HG02610 (cell line): ENCODE data around the gene EPHA2.

Experiments used
- ATAC-seq: cut with Tn5 transposase; IDR thresholded peaks from one replicate; pipeline ENCODE4 v1.9.1; 2021; ENCODE audit warnings: mild to moderate bottlenecking, moderate library complexity; ENCODE audit not compliant: unreplicated experiment

EPHA2 gene

DNA sequence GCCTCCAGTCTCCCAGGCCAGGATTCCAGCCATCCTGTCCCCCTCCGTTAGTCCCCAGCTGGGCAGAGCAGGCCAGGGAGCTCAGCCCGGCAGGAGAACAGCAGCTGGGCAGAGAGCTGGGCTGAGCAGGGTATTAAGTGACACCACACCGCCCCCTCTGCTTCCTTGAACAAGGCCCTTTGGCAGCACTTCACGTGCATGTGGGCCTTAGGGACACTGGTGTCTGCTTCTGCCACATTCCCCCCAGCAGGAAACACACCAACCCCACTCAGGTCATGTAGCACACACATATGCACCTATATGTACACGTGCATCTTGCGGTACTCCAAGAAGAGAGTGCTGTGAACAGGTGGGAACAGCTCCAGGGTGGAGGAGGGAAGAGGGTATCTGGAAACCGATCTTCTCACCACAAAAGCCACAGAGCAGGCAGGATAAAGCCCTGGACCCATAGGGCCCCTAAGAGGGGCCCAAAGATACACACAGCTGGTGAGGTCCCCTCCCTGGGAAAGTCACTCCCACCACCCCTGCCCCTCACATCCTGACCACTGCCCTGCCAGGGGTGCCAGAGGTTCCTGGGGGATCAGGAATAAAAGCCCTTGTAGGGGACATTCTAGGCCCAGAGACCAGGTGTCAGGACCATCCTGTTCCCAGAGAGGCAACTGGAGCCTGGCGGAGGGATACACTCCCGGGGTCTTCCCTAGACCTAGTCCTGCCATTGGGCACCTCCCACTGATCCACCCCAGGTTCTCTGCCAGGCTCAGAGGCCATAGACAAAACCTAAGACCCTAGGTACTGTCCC, 4.5 kb downstream of the EPHA2 start:
- ATAC-seq = no peak

GRCh38 chr1:16150508-16150907, 5.4 kb downstream of the EPHA2 start:
- ATAC-seq = no peak

DNA sequence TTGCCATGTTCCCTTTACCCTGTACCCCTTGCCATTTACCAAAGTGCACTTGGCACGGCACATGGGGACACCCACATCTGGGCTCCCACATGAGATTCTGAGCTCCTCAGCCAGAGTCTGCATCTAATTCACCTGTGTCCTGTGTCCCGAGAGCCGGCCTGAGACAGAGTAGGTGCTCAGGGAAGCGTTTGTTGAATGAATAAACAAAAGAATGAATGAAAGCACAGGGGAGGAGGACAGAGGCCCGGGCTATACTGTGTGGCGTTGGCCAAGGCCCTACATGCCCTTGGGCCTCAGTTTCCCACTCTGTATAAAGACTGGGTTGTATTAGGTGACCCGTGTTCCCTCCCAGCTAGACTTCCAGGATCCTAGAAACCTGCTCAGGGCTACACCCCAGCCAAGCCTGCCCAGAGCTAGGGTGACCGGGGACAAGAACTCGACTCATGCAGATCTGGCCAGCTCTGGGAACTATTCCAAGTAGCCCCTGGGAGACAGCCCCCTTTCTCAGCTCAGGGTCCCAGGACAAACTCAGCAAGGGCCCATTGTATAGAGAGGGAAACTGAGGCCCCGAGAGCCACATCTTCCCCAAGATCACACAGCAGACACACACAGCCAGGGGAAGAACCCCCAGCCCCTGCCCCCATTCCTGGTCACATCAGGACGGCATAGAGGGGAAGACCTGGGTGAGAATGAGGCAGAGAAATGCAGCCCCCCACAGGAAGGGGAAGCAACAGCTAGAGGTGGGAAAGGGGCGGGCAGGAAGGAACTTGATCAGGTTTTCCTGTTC, 6.0 kb downstream of the EPHA2 start:
- ATAC-seq = no peak

DNA sequence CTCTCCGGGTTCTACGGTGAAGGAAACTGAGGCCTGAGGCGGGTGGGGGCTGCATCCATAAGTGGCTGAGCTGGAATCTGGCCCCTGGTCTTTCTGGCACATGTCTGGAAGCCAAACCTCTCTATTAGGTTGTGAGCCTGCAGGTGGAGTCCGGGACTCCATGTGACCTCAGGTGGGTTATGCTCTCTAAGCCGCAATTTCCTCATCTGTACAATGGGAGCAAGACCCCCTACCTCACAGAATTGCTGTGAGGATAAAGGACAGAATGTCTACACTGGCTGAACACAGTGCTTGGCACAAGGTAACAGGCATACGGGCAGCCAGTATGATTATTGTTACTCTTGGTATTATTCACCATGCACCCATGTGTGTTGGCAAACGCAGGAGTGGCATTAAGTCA, 6.7 kb downstream of the EPHA2 start:
- ATAC-seq = no peak

DNA sequence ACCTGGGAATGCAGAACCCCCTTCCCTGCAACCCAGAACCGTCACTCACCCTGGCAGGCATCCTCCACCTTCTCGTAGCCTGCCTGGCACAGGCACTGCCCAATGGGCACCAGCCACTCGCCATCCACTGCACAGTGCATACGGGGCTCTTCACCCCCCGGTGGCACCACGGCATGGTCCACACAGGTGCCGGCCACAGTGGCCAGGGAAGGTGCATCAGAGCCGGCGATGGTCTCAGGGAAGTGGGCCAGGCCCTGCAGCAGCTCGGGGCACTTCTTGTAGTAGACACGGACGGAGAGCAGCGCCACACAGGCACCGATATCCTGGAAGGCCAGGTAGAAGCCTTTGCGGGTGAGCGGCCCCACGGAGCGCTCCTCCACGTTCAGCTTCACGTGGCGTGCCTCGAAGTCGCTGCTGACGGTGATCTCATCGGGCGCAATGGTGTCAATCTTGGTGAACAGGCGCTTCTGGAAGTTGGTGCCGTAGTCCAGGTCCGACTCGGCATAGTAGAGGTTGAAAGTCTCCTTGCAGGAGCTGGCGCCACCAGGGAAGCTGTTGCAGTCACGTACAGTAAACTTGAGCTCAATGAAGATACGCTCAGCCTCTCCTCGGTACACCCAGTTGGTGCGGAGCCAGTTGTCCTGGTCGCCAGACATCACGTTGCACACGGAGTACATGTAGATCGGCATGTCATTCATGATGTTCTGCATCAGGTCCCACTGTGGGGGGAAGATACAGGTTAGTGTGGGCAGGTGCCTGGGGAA, 7.4 kb downstream of the EPHA2 start:
- no peak for ATAC-seq

GRCh38 chr1:16147156-16147926, 8.5 kb downstream of the EPHA2 start:
- ATAC-seq = no peak

DNA sequence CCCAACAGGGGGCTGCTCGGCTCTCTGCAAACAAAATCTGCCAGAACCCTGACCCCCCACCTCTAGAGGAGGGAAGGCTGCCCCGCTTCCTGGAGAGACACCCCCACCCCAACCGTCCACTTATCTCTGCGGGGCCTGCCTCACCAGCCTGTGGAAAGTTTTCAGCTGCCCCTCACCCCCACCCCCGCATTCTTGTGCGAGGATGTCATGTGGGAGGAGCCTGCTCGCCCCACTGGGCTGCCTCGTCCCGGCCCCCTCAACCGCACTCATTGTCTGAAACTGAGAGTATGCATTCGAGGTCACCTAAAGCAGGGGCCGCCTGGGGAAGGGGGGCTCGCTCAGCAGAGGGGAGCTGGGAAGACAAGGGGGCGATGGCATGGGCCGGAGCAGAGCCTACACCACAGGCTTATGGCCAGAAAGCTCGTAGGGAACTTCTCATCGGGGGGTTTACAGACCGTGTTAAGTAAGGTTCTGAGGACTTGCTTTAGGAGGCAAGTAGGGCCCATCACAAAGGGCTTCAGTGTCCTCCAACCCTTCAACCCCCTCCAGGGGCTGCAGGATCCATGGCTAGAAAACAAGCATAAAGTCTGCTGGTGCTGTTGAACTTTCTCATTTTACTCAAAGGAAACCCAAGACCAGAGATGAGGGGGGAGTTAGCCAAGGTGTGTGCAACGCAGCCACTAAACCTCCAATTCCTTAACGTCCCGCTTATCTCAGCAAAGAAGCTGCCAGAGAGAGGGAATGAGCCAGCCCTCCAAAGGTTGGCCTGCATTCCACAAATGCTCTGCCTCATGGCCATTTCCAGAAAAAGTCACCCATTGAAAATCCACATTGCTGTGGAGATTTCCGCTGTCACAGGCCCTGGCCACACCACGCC, 9.4 kb downstream of the EPHA2 start:
- no peak for ATAC-seq

GRCh38 chr1:16145662-16146278, 10.1 kb downstream of the EPHA2 start:
- no peak for ATAC-seq

GRCh38 chr1:16145030-16145661, 10.7 kb downstream of the EPHA2 start:
- ATAC-seq = no peak

- ATAC-seq = no peak
Measured at GRCh38 chr1:16144325-16145029, 11.4 kb downstream of the EPHA2 start.

DNA sequence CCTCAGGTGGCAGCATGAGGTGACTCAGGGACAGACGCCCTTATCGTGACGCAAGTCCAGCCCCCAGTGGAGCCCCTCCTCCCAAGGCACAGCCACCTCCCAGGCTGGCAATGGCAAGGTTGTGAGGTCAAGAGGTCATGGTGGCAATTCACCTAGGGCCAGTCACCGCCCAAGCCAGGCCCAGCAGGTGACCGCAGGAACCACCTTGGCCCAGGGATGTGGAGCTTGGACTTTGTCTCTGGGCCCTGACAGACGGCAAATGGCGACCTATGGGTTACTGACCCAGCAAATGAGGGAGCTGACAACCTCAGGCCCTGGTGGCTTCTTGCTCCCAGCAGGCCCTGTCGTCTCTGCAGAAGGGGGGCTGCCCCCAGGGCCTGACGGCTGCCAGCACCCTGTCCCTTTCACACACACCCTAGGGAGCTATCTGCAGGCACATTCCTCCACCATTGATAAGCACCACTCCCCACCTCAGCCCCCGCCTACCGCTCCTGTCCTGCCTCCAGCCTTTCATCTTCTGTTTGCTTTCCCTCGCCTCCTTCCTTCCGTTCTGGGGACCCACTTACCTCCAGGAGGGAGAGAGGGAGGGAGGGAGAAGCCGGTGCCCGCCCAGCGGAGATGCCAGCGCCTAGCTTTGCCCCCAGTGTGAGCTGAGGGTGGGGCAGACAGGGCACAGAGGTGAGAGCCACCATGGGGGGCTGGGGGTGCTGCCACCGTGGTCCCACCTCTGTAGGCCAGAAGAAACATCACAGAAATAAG, 12.1 kb downstream of the EPHA2 start:
- no peak for ATAC-seq

GRCh38 chr1:16143005-16143565, 12.8 kb downstream of the EPHA2 start:
- no peak for ATAC-seq

DNA sequence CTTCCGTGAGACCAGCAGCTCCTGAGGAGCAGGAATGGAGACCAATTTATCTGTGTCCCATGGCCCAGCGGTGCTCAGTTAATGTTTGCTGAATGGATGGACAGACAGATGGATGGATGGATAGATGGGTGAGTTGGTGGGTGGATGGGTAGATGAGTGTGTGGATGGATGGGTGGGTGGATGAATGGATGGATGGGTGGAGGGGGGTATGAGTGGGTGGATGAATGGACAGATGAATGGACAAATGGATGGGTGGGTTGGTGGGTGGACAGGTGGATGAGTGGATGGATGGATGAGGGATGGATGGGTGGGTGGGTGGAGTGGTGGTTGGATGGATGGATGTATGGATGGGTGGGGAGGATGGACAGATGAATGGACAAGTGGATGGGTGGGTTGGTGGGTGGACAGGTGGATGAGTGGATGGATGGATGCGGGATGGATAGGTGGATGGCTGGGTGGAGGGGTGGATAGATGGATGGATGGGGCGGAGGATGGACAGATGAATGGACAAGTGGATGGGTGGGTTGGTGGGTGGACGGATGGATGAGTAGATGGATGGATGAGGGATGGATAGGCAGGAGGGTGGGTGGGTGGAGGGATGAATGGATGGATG, 13.4 kb downstream of the EPHA2 start:
- no peak for ATAC-seq

- no peak for ATAC-seq
Measured at GRCh38 chr1:16141573-16142336, 14.1 kb downstream of the EPHA2 start.

- ATAC-seq = no peak
Measured at GRCh38 chr1:16140068-16140596, 15.7 kb downstream of the EPHA2 start.

DNA sequence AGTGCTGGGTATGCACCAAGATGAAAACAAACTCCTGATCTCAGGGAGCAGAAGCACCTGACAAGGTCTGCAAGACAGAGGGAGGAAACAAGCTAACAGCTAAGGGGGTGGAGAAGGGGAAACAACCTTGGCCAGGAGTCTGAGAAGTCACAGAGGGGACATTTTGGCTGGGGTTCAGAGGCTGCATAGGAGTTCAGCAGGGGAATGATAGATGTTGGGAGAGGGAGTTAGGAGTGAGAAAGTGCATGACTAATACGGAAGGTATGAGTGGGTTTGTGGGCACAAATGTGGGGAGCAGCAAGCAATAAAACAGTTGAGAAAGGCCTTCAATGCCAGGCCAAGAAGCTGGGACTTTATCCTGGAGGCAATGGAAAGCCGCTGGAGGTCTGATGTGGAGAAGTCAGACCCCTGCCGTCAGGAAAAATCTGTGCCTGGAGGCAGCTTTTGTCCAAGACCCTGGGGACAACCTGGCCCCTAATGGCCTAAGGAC, 16.4 kb downstream of the EPHA2 start:
- no peak for ATAC-seq
